Nephron progenitor cell (in vitro differentiated cells): ENCODE measurements around the gene TTI1.

Source experiments
- DNase-seq: peaks from one replicate; pipeline ENCODE4 v3.0.0; 2021
- H3K27ac Mint-ChIP-seq: 2 replicates; pipeline ENCODE4 v1.8.0; 2021; ENCODE audit warnings: mild to moderate bottlenecking, moderate library complexity, mixed read lengths
- H3K27me3 Mint-ChIP-seq: 2 replicates; pipeline ENCODE4 v1.8.0; 2021; ENCODE audit warnings: mild to moderate bottlenecking, low read depth, mixed read lengths; ENCODE audit not compliant: poor library complexity
- H3K36me3 Mint-ChIP-seq: 2 replicates; pipeline ENCODE4 v1.8.0; 2021; ENCODE audit warnings: low read depth, mixed read lengths
- H3K4me1 Mint-ChIP-seq: 2 replicates; pipeline ENCODE4 v1.8.0; 2021; ENCODE audit warnings: mixed read lengths
- H3K4me3 Mint-ChIP-seq: 2 replicates; pipeline ENCODE4 v1.8.0; 2021; ENCODE audit warnings: mild to moderate bottlenecking, moderate library complexity, mixed read lengths
- H3K9me3 Mint-ChIP-seq: 2 replicates; pipeline ENCODE4 v1.8.0; 2021; ENCODE audit warnings: mild to moderate bottlenecking, moderate library complexity, mixed read lengths
- CTCF ChIP-seq: fragments of 200-600 bp; sonication (generic); IDR thresholded peaks from 2 replicates; pipeline ENCODE4 v1.5.0; 2021; ENCODE audit warnings: antibody characterized with exemption

Gene TTI1

GRCh38 chr20:37961066-37961465 is 72.2 kb downstream of the TTI1 start:
- Mint-ChIP-seq H3K27me3 (peaks cover 17% of the 10 kb centered on the region), H3K27ac (no peak overlapping the region), H3K9me3 (peaks cover 14% of the 10 kb centered on the region), H3K4me1 (no peaks in the 10 kb centered on the region), H3K36me3 (no peaks in the 10 kb centered on the region), H3K4me3 (no peak overlapping the region)
- TF ChIP-seq CTCF = no peak
- DNase-seq = no peak

GRCh38 chr20:37958856-37959520 is 74.3 kb downstream of the TTI1 start:
- TF ChIP-seq CTCF = no peak
- Mint-ChIP-seq H3K9me3 (peaks cover 6% of the 10 kb centered on the region), H3K4me3 (no peak overlapping the region), H3K36me3 (no peaks in the 10 kb centered on the region), H3K4me1 (no peaks in the 10 kb centered on the region), H3K27ac (no peak overlapping the region), H3K27me3 (peaks cover 6% of the 10 kb centered on the region)
- no peak for DNase-seq

GRCh38 chr20:37956107-37956585 is 77.1 kb downstream of the TTI1 start:
- Mint-ChIP-seq H3K27ac (no peak overlapping the region), H3K36me3 (no peaks in the 10 kb centered on the region), H3K4me1 (no peaks in the 10 kb centered on the region), H3K9me3 (peaks cover 15% of the 10 kb centered on the region), H3K27me3 (peaks cover 10% of the 10 kb centered on the region), H3K4me3 (no peak overlapping the region)
- DNase-seq = no peak
- TF ChIP-seq CTCF = no peak

- peaks cover 18% of the 10 kb centered on the region for H3K9me3 Mint-ChIP-seq
- H3K27ac Mint-ChIP-seq = no peak overlapping the region
- peaks cover 10% of the 10 kb centered on the region for H3K27me3 Mint-ChIP-seq
- no peak overlapping the region for H3K4me3 Mint-ChIP-seq
- no peaks in the 10 kb centered on the region for H3K4me1 Mint-ChIP-seq
- DNase-seq = no peak
- no peaks in the 10 kb centered on the region for H3K36me3 Mint-ChIP-seq
- no peak for TF ChIP-seq CTCF
Measured at GRCh38 chr20:37955511-37955910, 77.7 kb downstream of the TTI1 start.

GRCh38 chr20:37954626-37955025 is 78.6 kb downstream of the TTI1 start:
- DNase-seq = no peak
- Mint-ChIP-seq H3K27me3 (peaks cover 10% of the 10 kb centered on the region), H3K4me3 (no peak overlapping the region), H3K9me3 (peaks cover 16% of the 10 kb centered on the region), H3K36me3 (no peaks in the 10 kb centered on the region), H3K27ac (no peak overlapping the region), H3K4me1 (no peaks in the 10 kb centered on the region)
- TF ChIP-seq CTCF = no peak

- no peak for TF ChIP-seq CTCF
- Mint-ChIP-seq H3K36me3 (no peaks in the 10 kb centered on the region), H3K4me3 (no peak overlapping the region), H3K9me3 (peaks cover 16% of the 10 kb centered on the region), H3K27ac (no peak overlapping the region), H3K4me1 (no peaks in the 10 kb centered on the region), H3K27me3 (peaks cover 10% of the 10 kb centered on the region)
- DNase-seq = no peak
Measured at GRCh38 chr20:37954190-37954589, 79.1 kb downstream of the TTI1 start.
